Measurements from ENCODE around the gene VGLL4. TPM values are rescaled to one million over a fixed set of nuclear protein-coding genes. Genes with fewer than 3 reads are reported as not detected.

VGLL4 gene
- total RNA-seq, 1 donor from 2014 or later: 141 TPM

DNA sequence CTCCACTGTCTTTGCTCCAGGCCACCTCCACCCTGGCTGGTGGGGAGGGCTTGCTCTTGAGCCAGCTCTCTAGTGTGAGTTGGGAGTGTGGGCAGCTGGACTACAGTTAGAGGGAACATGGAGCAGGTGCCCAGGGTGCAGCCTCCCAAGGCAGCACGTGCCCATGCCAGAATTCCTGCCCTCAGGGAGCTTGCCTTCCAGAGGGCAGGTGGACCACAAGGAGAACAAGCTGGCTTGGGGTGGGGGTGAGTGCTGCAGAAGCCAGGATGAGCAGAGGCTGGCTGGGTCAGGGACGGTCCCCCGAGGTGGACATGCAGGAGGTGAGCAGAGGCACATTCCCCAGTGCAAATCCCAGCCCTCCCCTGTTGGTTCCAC, 89.5 kb downstream of the VGLL4 start:
- H3K27ac Mint-ChIP-seq (ENCODE audit: unreplicated experiment): peak overlapping the region; percentile 73
- H3K36me3 Mint-ChIP-seq (ENCODE audit: low read depth): peaks cover 28% of the 10 kb centered on the region
- no peaks in the 10 kb centered on the region for H3K9me3 Mint-ChIP-seq (ENCODE audit: low read depth)
- H3K4me3 Mint-ChIP-seq (ENCODE audit: unreplicated experiment): no peak overlapping the region
- H3K27me3 Mint-ChIP-seq (ENCODE audit: low read depth): no peaks in the 10 kb centered on the region
- no peak for TF ChIP-seq CTCF (IDR thresholded peaks at IDR 0.05)
- DNase-seq (ENCODE audit: low spot score): peak; percentile 89
- peaks cover 84% of the 10 kb centered on the region for H3K4me1 Mint-ChIP-seq (ENCODE audit: low read depth)

DNA sequence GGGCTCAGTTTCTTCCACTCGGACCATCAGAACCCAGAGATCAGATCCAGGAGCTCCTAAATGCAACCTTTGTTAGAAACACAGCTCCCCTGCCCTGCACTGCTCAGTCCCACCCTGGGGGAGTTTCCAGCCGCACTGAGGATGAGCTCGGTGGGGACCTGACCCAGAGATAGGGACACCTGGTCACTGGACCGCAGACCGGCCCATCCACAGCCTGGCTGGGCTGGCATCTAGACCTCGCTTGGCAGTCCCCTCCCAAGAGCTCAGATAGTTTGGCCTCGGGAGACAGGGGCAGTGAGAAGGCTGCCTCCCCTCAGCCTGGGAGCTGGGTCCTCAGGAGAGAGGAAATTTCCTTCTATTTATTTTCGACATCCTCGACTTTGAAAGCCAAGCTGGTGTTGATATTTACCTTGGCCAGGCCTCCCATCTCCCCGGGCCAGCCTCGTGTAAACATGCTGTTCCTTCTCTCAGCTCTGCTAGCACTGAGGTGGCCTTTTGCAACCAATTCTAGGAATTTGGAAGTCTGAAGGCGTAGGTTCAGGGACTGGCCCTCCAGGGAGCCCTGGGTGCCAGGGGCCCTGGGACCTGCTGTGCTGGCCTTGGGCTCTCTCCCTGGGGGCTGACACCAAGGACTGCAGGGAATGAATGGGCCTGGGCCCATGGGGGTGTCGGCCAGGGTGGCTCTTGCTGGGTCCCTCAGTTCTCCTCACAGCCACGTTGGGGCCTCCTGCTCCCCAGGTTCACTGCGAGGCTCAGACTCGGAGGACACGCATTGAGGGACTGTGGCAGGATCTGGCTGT, 90.1 kb downstream of the VGLL4 start:
- peaks cover 28% of the 10 kb centered on the region for H3K36me3 Mint-ChIP-seq (ENCODE audit: low read depth)
- DNase-seq (ENCODE audit: low spot score): peak; percentile 82
- H3K4me1 Mint-ChIP-seq (ENCODE audit: low read depth): peaks cover 84% of the 10 kb centered on the region
- no peak for TF ChIP-seq CTCF (IDR thresholded peaks at IDR 0.05)
- H3K27ac Mint-ChIP-seq (ENCODE audit: unreplicated experiment): peak overlapping the region; percentile 73
- H3K27me3 Mint-ChIP-seq (ENCODE audit: low read depth): no peaks in the 10 kb centered on the region
- no peaks in the 10 kb centered on the region for H3K9me3 Mint-ChIP-seq (ENCODE audit: low read depth)
- no peak overlapping the region for H3K4me3 Mint-ChIP-seq (ENCODE audit: unreplicated experiment)

- H3K27ac Mint-ChIP-seq (ENCODE audit: unreplicated experiment): peak overlapping the region; percentile 73
- H3K9me3 Mint-ChIP-seq (ENCODE audit: low read depth): no peaks in the 10 kb centered on the region
- no peak overlapping the region for H3K4me3 Mint-ChIP-seq (ENCODE audit: unreplicated experiment)
- H3K27me3 Mint-ChIP-seq (ENCODE audit: low read depth): no peaks in the 10 kb centered on the region
- H3K4me1 Mint-ChIP-seq (ENCODE audit: low read depth): peaks cover 79% of the 10 kb centered on the region
- TF ChIP-seq CTCF (IDR thresholded peaks at IDR 0.05): no peak
- peak; percentile 65 for DNase-seq (ENCODE audit: low spot score)
- peaks cover 21% of the 10 kb centered on the region for H3K36me3 Mint-ChIP-seq (ENCODE audit: low read depth)
These were observed 91.1 kb downstream of the VGLL4 start for GRCh38 chr3:11552289-11553264.

- peak; percentile 83 for DNase-seq (ENCODE audit: low spot score)
- H3K9me3 Mint-ChIP-seq (ENCODE audit: low read depth): no peaks in the 10 kb centered on the region
- H3K27ac Mint-ChIP-seq (ENCODE audit: unreplicated experiment): no peak overlapping the region
- H3K4me1 Mint-ChIP-seq (ENCODE audit: low read depth): peaks cover 67% of the 10 kb centered on the region
- H3K36me3 Mint-ChIP-seq (ENCODE audit: low read depth): peaks cover 15% of the 10 kb centered on the region
- TF ChIP-seq CTCF (IDR thresholded peaks at IDR 0.05): no peak
- H3K27me3 Mint-ChIP-seq (ENCODE audit: low read depth): no peaks in the 10 kb centered on the region
- no peak overlapping the region for H3K4me3 Mint-ChIP-seq (ENCODE audit: unreplicated experiment)
These were observed 92.7 kb downstream of the VGLL4 start for GRCh38 chr3:11551036-11551435.

- no peak for DNase-seq (ENCODE audit: low spot score)
- Mint-ChIP-seq H3K36me3 (ENCODE audit: low read depth) (peaks cover 9% of the 10 kb centered on the region), H3K27ac (ENCODE audit: unreplicated experiment) (peak overlapping the region; percentile 84), H3K9me3 (ENCODE audit: low read depth) (no peaks in the 10 kb centered on the region), H3K27me3 (ENCODE audit: low read depth) (no peaks in the 10 kb centered on the region), H3K4me3 (ENCODE audit: unreplicated experiment) (no peak overlapping the region), H3K4me1 (ENCODE audit: low read depth) (peaks cover 65% of the 10 kb centered on the region)
- no peak for TF ChIP-seq CTCF (IDR thresholded peaks at IDR 0.05)
These were observed 94.1 kb downstream of the VGLL4 start for GRCh38 chr3:11549580-11550140.
